Measurements from ENCODE around the gene DCTN4. TPM values are rescaled to one million over a fixed set of nuclear protein-coding genes. Genes with fewer than 3 reads are reported as not detected.
A peak's percentile ranks its signal among the peaks of the same experiment; 100 is the strongest.

DCTN4 gene
- total RNA-seq, 4 donors from 2014 or later: 48.5 to 59.7 (median 49.3) TPM

GRCh38 chr5:150764530-150764929 lies 5.7 kb upstream of the DCTN4 start:
- Histone ChIP-seq H3K4me1 (peaks cover under 1 to 11% (median 6%) of the 10 kb centered on the region in 4 donors), H3K4me3 (no peak overlapping the region), H3K9me3 (no peaks in the 10 kb centered on the region), H3K27me3 (no peaks in the 10 kb centered on the region), H3K27ac (replicated peaks in 1 of 4) (peak overlapping the region in 3 of 4 donors; percentile 51 to 65 (median 64)), H3K36me3 (no peaks in the 10 kb centered on the region)
- WGBS: 63% methylated on average over 2 of the region's 2 CpGs
- intact Hi-C loops (cut with DNase I): no loop called here
- TF ChIP-seq, protein P1, sequence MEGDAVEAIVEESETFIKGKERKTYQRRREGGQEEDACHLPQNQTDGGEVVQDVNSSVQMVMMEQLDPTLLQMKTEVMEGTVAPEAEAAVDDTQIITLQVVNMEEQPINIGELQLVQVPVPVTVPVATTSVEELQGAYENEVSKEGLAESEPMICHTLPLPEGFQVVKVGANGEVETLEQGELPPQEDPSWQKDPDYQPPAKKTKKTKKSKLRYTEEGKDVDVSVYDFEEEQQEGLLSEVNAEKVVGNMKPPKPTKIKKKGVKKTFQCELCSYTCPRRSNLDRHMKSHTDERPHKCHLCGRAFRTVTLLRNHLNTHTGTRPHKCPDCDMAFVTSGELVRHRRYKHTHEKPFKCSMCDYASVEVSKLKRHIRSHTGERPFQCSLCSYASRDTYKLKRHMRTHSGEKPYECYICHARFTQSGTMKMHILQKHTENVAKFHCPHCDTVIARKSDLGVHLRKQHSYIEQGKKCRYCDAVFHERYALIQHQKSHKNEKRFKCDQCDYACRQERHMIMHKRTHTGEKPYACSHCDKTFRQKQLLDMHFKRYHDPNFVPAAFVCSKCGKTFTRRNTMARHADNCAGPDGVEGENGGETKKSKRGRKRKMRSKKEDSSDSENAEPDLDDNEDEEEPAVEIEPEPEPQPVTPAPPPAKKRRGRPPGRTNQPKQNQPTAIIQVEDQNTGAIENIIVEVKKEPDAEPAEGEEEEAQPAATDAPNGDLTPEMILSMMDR (IDR thresholded peaks at IDR 0.05): no peak
- TF ChIP-seq EP300 (IDR thresholded peaks at IDR 0.05) (no peak), POLR2A (IDR thresholded peaks at IDR 0.05; ENCODE audit: low read depth) (no peak), POLR2AphosphoS5 (IDR thresholded peaks at IDR 0.05) (no peak)
- DNase-seq (ENCODE audit: extremely low spot score): no peak

DNA sequence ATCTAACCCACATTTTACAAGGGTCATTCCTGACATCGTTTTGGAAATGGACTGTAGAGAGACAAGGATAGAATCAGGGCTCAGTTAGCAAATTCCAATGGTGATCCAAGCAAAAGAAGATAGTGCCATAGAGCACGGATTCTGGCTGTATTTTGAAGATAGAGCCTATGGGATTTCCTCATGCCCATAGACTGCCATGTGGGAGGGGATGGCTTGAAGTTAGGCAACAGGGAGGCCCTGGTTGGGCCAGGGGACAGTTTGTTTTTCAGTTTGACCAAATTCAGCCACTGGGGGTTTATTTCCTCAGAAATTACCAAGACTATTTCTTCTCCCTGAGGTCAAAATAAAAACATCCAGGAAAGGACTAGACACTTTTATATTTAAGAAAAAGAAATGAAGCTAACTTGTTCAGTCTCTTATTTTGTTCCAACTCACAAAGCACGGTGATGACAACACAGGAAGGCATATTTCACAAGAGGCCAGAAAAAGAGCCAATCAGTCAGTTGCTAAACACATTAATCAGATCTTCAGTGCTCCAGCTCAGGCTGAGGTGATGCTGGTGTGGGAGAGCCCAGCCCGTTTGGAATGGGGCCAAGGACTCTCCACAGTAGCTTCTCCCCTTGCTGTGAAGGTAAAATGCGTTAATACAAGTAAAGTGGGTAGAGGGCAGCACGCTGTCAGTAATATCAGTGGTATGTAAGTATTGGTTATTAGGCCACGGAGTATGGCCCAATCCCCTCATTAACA lies 4.4 kb upstream of the DCTN4 start:
- no peak overlapping the region for H3K4me3 ChIP-seq
- peaks cover 7 to 15% (median 10%) of the 10 kb centered on the region in 4 donors for H3K4me1 ChIP-seq
- intact Hi-C loops (cut with DNase I): no loop called here
- no peak for TF ChIP-seq EP300 (IDR thresholded peaks at IDR 0.05)
- TF ChIP-seq, protein P1 (IDR thresholded peaks at IDR 0.05): no peak
- peak; percentile 7 to 52 for TF ChIP-seq POLR2AphosphoS5 (IDR thresholded peaks at IDR 0.05)
- peak; percentile 9 for TF ChIP-seq POLR2A (IDR thresholded peaks at IDR 0.05; ENCODE audit: low read depth)
- no peaks in the 10 kb centered on the region for H3K36me3 ChIP-seq
- 57% methylated on average over 7 of the region's 7 CpGs for WGBS
- no peaks in the 10 kb centered on the region for H3K9me3 ChIP-seq
- no peak for DNase-seq (ENCODE audit: extremely low spot score)
- no peaks in the 10 kb centered on the region for H3K27me3 ChIP-seq
- H3K27ac ChIP-seq (replicated peaks in 1 of 4): peak overlapping the region; percentile 51 to 65 (median 60)

GRCh38 chr5:150762211-150762610 lies 3.4 kb upstream of the DCTN4 start:
- H3K4me1 ChIP-seq: peaks cover 14 to 23% (median 17%) of the 10 kb centered on the region in 4 donors
- no peaks in the 10 kb centered on the region for H3K27me3 ChIP-seq
- no peaks in the 10 kb centered on the region for H3K9me3 ChIP-seq
- WGBS: 82% methylated on average over 4 of the region's 5 CpGs
- no peaks in the 10 kb centered on the region for H3K36me3 ChIP-seq
- H3K27ac ChIP-seq (replicated peaks in 1 of 4): peak overlapping the region; percentile 51 to 65 (median 60)
- no peak overlapping the region for H3K4me3 ChIP-seq
- no peak for TF ChIP-seq EP300 (IDR thresholded peaks at IDR 0.05)
- no peak for TF ChIP-seq POLR2AphosphoS5 (IDR thresholded peaks at IDR 0.05)
- no peak for TF ChIP-seq POLR2A (IDR thresholded peaks at IDR 0.05; ENCODE audit: low read depth)
- TF ChIP-seq, protein P1 (IDR thresholded peaks at IDR 0.05): no peak
- intact Hi-C loops (cut with DNase I): no loop called here
- DNase-seq (ENCODE audit: extremely low spot score): no peak

- Histone ChIP-seq H3K9me3 (no peaks in the 10 kb centered on the region), H3K27ac (replicated peaks in 1 of 4) (peak overlapping the region; percentile 91 to 96 (median 94)), H3K27me3 (no peaks in the 10 kb centered on the region), H3K36me3 (peaks cover 10 to 21% (median 20%) of the 10 kb centered on the region in 4 donors), H3K4me3 (peak overlapping the region; percentile 62 to 91 (median 70)), H3K4me1 (peaks cover 27 to 36% (median 32%) of the 10 kb centered on the region in 4 donors)
- intact Hi-C loops (cut with DNase I): loop anchor here (5.0 kb wide), 1 partner anchor 57 kb away; the partner anchor contains the start of gene RBM22
- TF ChIP-seq POLR2A (IDR thresholded peaks at IDR 0.05; ENCODE audit: low read depth) (no peak), EP300 (IDR thresholded peaks at IDR 0.05) (no peak), POLR2AphosphoS5 (IDR thresholded peaks at IDR 0.05) (no peak)
- TF ChIP-seq, protein P1 (IDR thresholded peaks at IDR 0.05): no peak
- no peak for DNase-seq (ENCODE audit: extremely low spot score)
- WGBS: 59% methylated on average over 4 of the region's 4 CpGs
Observed at GRCh38 chr5:150759334-150759583, 442 bp upstream of the DCTN4 start.
